Mesendoderm (in vitro differentiated cells): ENCODE measurements around the gene SLC29A4.

Experiments used
- DNase-seq: peaks from one replicate; pipeline ENCODE4 v3.0.0; 2013
- H2AK5ac ChIP-seq: 2 replicates; pipeline ENCODE4 v1.6.1; 2013; ENCODE audit warnings: low read length, inconsistent platforms
- H2BK120ac ChIP-seq: 2 replicates; pipeline ENCODE4 v1.6.1; 2013; ENCODE audit warnings: low read depth, mild to moderate bottlenecking, low read length, moderate library complexity, mixed read lengths
- H2BK15ac ChIP-seq: replicated peaks from 2 replicates; pipeline ENCODE4 v1.6.1; 2013; ENCODE audit warnings: low read depth, mild to moderate bottlenecking, moderate library complexity
- H2BK5ac ChIP-seq: 2 replicates; pipeline ENCODE4 v1.6.1; 2013; ENCODE audit warnings: low read length, inconsistent platforms
- H3K18ac ChIP-seq: 2 replicates; pipeline ENCODE4 v1.6.1; 2013; ENCODE audit warnings: mild to moderate bottlenecking, low read length, mixed read lengths
- H3K23ac ChIP-seq: one replicate; pipeline ENCODE4 v1.6.1; 2013; ENCODE audit warnings: low read length
- H3K27ac ChIP-seq: 2 replicates; pipeline ENCODE4 v1.5.1; 2013; ENCODE audit warnings: low read depth, mild to moderate bottlenecking, inconsistent platforms, low read length, moderate library complexity
- H3K27me3 ChIP-seq: 2 replicates; pipeline ENCODE4 v1.6.1; 2013; ENCODE audit warnings: low read length, control low read depth, mild to moderate bottlenecking, inconsistent platforms; ENCODE audit not compliant: insufficient read depth, poor library complexity
- H3K36me3 ChIP-seq: 2 replicates; pipeline ENCODE4 v1.6.1; 2013; ENCODE audit warnings: low read length, inconsistent platforms; ENCODE audit not compliant: control insufficient read depth, insufficient read depth
- H3K4ac ChIP-seq: one replicate; pipeline ENCODE4 v1.6.1; 2013; ENCODE audit warnings: low read depth, mild to moderate bottlenecking, low read length, moderate library complexity
- H3K4me1 ChIP-seq: 2 replicates; pipeline ENCODE4 v1.6.1; 2013; ENCODE audit warnings: low read depth, low read length, inconsistent platforms; ENCODE audit not compliant: control insufficient read depth
- H3K4me2 ChIP-seq: 2 replicates; pipeline ENCODE4 v1.6.1; 2013; ENCODE audit warnings: low read length
- H3K4me3 ChIP-seq: 2 replicates; pipeline ENCODE4 v1.5.1; 2013; ENCODE audit warnings: mild to moderate bottlenecking, low read length
- H3K56ac ChIP-seq: one replicate; pipeline ENCODE4 v1.6.1; 2013; ENCODE audit warnings: low read length
- H3K79me1 ChIP-seq: 2 replicates; pipeline ENCODE4 v1.6.1; 2013; ENCODE audit warnings: low read length, inconsistent platforms
- H3K79me2 ChIP-seq: 2 replicates; pipeline ENCODE4 v1.6.1; 2013; ENCODE audit warnings: mild to moderate bottlenecking, low read length; ENCODE audit not compliant: control insufficient read depth, insufficient read depth
- H3K9ac ChIP-seq: 2 replicates; pipeline ENCODE4 v1.6.1; 2013; ENCODE audit warnings: low read length, inconsistent platforms
- H4K5ac ChIP-seq: one replicate; pipeline ENCODE4 v1.6.1; 2013; ENCODE audit warnings: low read length
- H4K8ac ChIP-seq: one replicate; pipeline ENCODE4 v1.6.1; 2013; ENCODE audit warnings: low read depth, mild to moderate bottlenecking, control low read depth, low read length, moderate library complexity
- WGBS: extraction: QIAGEN DNeasy Blood & Tissue Kit; methylation state at CpG from one replicate; pipeline ENCODE4 v1.1.7; 2013; ENCODE audit warnings: low lambda C conversion rate, missing lambda C conversion rate; ENCODE audit not compliant: insufficient coverage; ENCODE audit errors: extremely low coverage; 5-methylcytosine and 5-hydroxymethylcytosine counted together

Gene SLC29A4

GRCh38 chr7:5296611-5297226 is 14.0 kb downstream of the SLC29A4 start:
- WGBS = no CpG with 5 or more reads among the region's 48 CpGs
- H3K27me3 ChIP-seq = no peaks in the 10 kb centered on the region
- H3K4me2 ChIP-seq = peak overlapping the region; percentile 52
- H3K23ac ChIP-seq = no peak overlapping the region
- H3K27ac ChIP-seq = no peak overlapping the region
- no peak overlapping the region for H2AK5ac ChIP-seq
- no peak overlapping the region for H3K9ac ChIP-seq
- H3K4me3 ChIP-seq = no peak overlapping the region
- no peak overlapping the region for H4K8ac ChIP-seq
- no peak overlapping the region for H2BK120ac ChIP-seq
- no peak overlapping the region for H2BK15ac ChIP-seq
- H3K4me1 ChIP-seq = no peaks in the 10 kb centered on the region
- no peak overlapping the region for H3K18ac ChIP-seq
- no peak overlapping the region for H4K5ac ChIP-seq
- H3K79me2 ChIP-seq = no peaks in the 10 kb centered on the region
- no peak overlapping the region for H3K4ac ChIP-seq
- no peaks in the 10 kb centered on the region for H3K79me1 ChIP-seq
- DNase-seq = peak; percentile 85
- no peak overlapping the region for H2BK5ac ChIP-seq
- no peak overlapping the region for H3K56ac ChIP-seq
- H3K36me3 ChIP-seq = no peaks in the 10 kb centered on the region

DNA sequence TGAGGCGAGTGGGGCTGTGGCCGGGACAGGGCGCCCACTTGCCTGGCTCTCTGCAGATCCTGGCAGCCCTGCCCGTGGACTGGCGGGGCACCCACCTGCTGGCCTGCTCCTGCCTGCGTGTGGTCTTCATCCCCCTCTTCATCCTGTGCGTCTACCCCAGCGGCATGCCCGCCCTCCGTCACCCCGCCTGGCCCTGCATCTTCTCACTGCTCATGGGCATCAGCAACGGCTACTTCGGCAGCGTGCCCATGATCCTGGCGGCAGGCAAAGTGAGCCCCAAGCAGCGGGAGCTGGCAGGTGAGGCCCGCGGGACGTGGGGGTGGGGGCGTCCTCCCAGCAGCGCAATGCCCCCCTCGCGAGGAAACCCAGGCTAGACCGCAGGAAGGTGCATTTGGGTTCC is 17.6 kb downstream of the SLC29A4 start:
- no peak overlapping the region for H2BK5ac ChIP-seq
- no peaks in the 10 kb centered on the region for H3K27me3 ChIP-seq
- no peaks in the 10 kb centered on the region for H3K79me2 ChIP-seq
- no peak overlapping the region for H4K8ac ChIP-seq
- H3K23ac ChIP-seq = no peak overlapping the region
- H2AK5ac ChIP-seq = no peak overlapping the region
- H3K4me3 ChIP-seq = no peak overlapping the region
- H3K27ac ChIP-seq = no peak overlapping the region
- no peak overlapping the region for H3K18ac ChIP-seq
- no peaks in the 10 kb centered on the region for H3K4me1 ChIP-seq
- no peak overlapping the region for H3K56ac ChIP-seq
- no peak overlapping the region for H2BK15ac ChIP-seq
- WGBS = no CpG with 5 or more reads among the region's 24 CpGs
- no peak overlapping the region for H2BK120ac ChIP-seq
- DNase-seq = no peak
- H3K4ac ChIP-seq = no peak overlapping the region
- no peak overlapping the region for H3K4me2 ChIP-seq
- H3K79me1 ChIP-seq = no peaks in the 10 kb centered on the region
- no peaks in the 10 kb centered on the region for H3K36me3 ChIP-seq
- H3K9ac ChIP-seq = no peak overlapping the region
- no peak overlapping the region for H4K5ac ChIP-seq

GRCh38 chr7:5302577-5302976 is 19.8 kb downstream of the SLC29A4 start:
- Histone ChIP-seq H3K79me1 (no peaks in the 10 kb centered on the region), H3K18ac (no peak overlapping the region), H2BK120ac (no peak overlapping the region), H2BK5ac (no peak overlapping the region), H3K9ac (no peak overlapping the region), H3K36me3 (no peaks in the 10 kb centered on the region), H3K27ac (no peak overlapping the region), H4K5ac (no peak overlapping the region), H3K23ac (no peak overlapping the region), H3K27me3 (no peaks in the 10 kb centered on the region), H3K4ac (no peak overlapping the region), H2BK15ac (no peak overlapping the region), H3K79me2 (no peaks in the 10 kb centered on the region), H3K4me1 (no peaks in the 10 kb centered on the region), H2AK5ac (no peak overlapping the region), H4K8ac (no peak overlapping the region), H3K4me3 (no peak overlapping the region), H3K4me2 (no peak overlapping the region), H3K56ac (no peak overlapping the region)
- no peak for DNase-seq
- no CpG with 5 or more reads among the region's 25 CpGs for WGBS

- H4K8ac ChIP-seq = no peak overlapping the region
- H3K79me1 ChIP-seq = no peaks in the 10 kb centered on the region
- no peak overlapping the region for H4K5ac ChIP-seq
- no peak overlapping the region for H3K56ac ChIP-seq
- H3K4ac ChIP-seq = no peak overlapping the region
- no peak overlapping the region for H2BK15ac ChIP-seq
- no peak overlapping the region for H3K9ac ChIP-seq
- no peak overlapping the region for H3K23ac ChIP-seq
- H3K36me3 ChIP-seq = no peaks in the 10 kb centered on the region
- no peak overlapping the region for H3K4me3 ChIP-seq
- no peaks in the 10 kb centered on the region for H3K4me1 ChIP-seq
- H3K4me2 ChIP-seq = no peak overlapping the region
- H3K79me2 ChIP-seq = no peaks in the 10 kb centered on the region
- WGBS = no CpG with 5 or more reads among the region's 18 CpGs
- no peaks in the 10 kb centered on the region for H3K27me3 ChIP-seq
- H3K27ac ChIP-seq = no peak overlapping the region
- no peak overlapping the region for H2AK5ac ChIP-seq
- H2BK5ac ChIP-seq = no peak overlapping the region
- no peak overlapping the region for H3K18ac ChIP-seq
- DNase-seq = no peak
- H2BK120ac ChIP-seq = no peak overlapping the region
Observed at GRCh38 chr7:5303061-5303460, 20.3 kb downstream of the SLC29A4 start.

- no peak overlapping the region for H3K27ac ChIP-seq
- H3K4ac ChIP-seq = no peak overlapping the region
- no peaks in the 10 kb centered on the region for H3K79me1 ChIP-seq
- no peak overlapping the region for H3K4me2 ChIP-seq
- no peak overlapping the region for H2AK5ac ChIP-seq
- no peak overlapping the region for H3K23ac ChIP-seq
- H3K9ac ChIP-seq = no peak overlapping the region
- no peaks in the 10 kb centered on the region for H3K79me2 ChIP-seq
- DNase-seq = no peak
- no peak overlapping the region for H3K4me3 ChIP-seq
- no peaks in the 10 kb centered on the region for H3K4me1 ChIP-seq
- no peak overlapping the region for H2BK15ac ChIP-seq
- H3K27me3 ChIP-seq = no peaks in the 10 kb centered on the region
- no CpG with 5 or more reads among the region's 35 CpGs for WGBS
- H3K18ac ChIP-seq = no peak overlapping the region
- H3K36me3 ChIP-seq = no peaks in the 10 kb centered on the region
- H2BK120ac ChIP-seq = no peak overlapping the region
- H3K56ac ChIP-seq = no peak overlapping the region
- H4K8ac ChIP-seq = no peak overlapping the region
- H4K5ac ChIP-seq = no peak overlapping the region
- no peak overlapping the region for H2BK5ac ChIP-seq
Observed at GRCh38 chr7:5303591-5304505, 21.1 kb downstream of the SLC29A4 start.
